ENCODE results near the gene TRIM7. TPM values are rescaled to one million over a fixed set of nuclear protein-coding genes. Genes with fewer than 3 reads are reported as not detected.

Gene TRIM7
- total RNA-seq, 1 experiment from 2014 or later, result not detected

DNA sequence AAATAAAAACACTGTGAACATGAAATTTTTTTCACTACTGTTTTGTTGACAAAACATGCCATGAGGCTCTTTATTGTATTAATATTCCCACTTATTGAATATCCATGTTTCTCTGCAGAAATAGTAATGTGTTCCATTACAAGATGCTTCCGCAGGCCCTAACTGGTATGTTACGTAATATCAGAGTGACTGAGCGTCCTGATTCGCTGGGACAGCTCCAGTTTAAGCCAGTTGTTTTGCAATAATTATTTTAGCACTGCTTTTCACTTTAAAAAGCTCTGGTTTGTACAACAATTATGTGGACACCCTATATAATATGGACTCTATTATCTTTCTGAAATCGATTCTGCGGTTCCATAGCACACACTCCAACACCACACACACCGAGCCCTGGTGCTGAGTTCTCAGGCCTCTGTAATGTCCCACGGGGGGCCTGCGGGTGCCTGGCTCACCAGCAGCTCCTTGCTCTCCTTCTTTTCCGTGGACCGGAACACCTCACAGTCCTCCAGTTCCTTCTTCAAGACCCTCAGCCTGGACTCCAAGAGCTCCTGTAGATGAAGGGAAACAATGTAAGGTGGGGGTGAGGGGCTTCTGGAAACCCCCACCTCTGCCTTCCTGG lies 1.8 kb downstream of the TRIM7 start:
- Histone ChIP-seq H3K27me3 (replicated peaks; ENCODE audit: insufficient read depth, low read depth, low read length, poor library complexity) (no peaks in the 10 kb centered on the region), H3K36me3 (ENCODE audit: insufficient read depth, low read length, poor library complexity, severe bottlenecking) (no peaks in the 10 kb centered on the region), H3K9me3 (ENCODE audit: low read depth, low read length, poor library complexity, severe bottlenecking) (no peaks in the 10 kb centered on the region), H3K4me3 (ENCODE audit: low read depth, low read length, poor library complexity, severe bottlenecking) (no peak overlapping the region), H3K4me1 (ENCODE audit: insufficient read depth, low read length, poor library complexity, severe bottlenecking) (peaks cover 6% of the 10 kb centered on the region), H3K27ac (ENCODE audit: low read depth, low read length, poor library complexity, severe bottlenecking) (no peak overlapping the region)
- POLR2A ChIA-PET (ENCODE audit: low non-redundant PET), result no interaction called here
- CTCF ChIA-PET, result no interaction called here
- no peak for DNase-seq (ENCODE audit: low spot score)
- TF ChIP-seq EZH2 (IDR thresholded peaks at IDR 0.05; ENCODE audit: borderline replicate concordance, low read depth, low read length, poor library complexity, severe bottlenecking), result no peak
- TF ChIP-seq, protein P1, sequence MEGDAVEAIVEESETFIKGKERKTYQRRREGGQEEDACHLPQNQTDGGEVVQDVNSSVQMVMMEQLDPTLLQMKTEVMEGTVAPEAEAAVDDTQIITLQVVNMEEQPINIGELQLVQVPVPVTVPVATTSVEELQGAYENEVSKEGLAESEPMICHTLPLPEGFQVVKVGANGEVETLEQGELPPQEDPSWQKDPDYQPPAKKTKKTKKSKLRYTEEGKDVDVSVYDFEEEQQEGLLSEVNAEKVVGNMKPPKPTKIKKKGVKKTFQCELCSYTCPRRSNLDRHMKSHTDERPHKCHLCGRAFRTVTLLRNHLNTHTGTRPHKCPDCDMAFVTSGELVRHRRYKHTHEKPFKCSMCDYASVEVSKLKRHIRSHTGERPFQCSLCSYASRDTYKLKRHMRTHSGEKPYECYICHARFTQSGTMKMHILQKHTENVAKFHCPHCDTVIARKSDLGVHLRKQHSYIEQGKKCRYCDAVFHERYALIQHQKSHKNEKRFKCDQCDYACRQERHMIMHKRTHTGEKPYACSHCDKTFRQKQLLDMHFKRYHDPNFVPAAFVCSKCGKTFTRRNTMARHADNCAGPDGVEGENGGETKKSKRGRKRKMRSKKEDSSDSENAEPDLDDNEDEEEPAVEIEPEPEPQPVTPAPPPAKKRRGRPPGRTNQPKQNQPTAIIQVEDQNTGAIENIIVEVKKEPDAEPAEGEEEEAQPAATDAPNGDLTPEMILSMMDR (conservative IDR thresholded peaks at IDR 0.05; ENCODE audit: low read depth, low read length), result no peak
- no TSS peak for BruUV-seq (replicated peaks)
- intact Hi-C loops (cut with micrococcal nuclease; ENCODE audit: unreplicated experiment), result no loop called here

DNA sequence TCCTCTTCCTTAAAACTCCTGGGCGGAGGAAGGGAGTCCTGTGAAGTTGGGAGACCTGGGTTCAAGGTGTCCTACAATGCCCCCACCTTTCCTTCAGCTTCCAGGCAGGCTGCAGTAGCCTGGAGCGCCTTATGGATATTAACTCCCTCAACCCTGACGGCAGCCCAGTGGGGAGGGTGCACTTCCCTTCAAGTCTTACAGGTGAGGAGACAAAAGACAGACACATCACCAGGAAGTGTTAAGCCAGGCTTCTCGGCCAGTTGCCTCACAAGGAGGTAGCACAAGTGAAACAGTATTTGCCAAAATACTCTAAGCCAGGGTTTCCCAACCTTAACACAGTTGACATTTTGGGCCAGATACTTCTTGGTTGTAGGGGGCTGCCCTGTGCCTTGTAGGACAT lies 4.2 kb downstream of the TRIM7 start:
- no peak for DNase-seq (ENCODE audit: low spot score)
- CTCF ChIA-PET, result no interaction called here
- no peaks in the 10 kb centered on the region for H3K36me3 ChIP-seq (ENCODE audit: insufficient read depth, low read length, poor library complexity, severe bottlenecking)
- POLR2A ChIA-PET (ENCODE audit: low non-redundant PET), result interaction anchor here (0.7 kb wide), 1 partner anchor 35 kb away, joined by 3 read pairs; no protein-coding TSS in a partner anchor
- H3K4me1 ChIP-seq (ENCODE audit: insufficient read depth, low read length, poor library complexity, severe bottlenecking), result peaks cover 6% of the 10 kb centered on the region
- no peaks in the 10 kb centered on the region for H3K9me3 ChIP-seq (ENCODE audit: low read depth, low read length, poor library complexity, severe bottlenecking)
- intact Hi-C loops (cut with micrococcal nuclease; ENCODE audit: unreplicated experiment), result no loop called here
- TF ChIP-seq, protein P1 (conservative IDR thresholded peaks at IDR 0.05; ENCODE audit: low read depth, low read length), result no peak
- BruUV-seq (replicated peaks), result no TSS peak
- H3K4me3 ChIP-seq (ENCODE audit: low read depth, low read length, poor library complexity, severe bottlenecking), result no peak overlapping the region
- H3K27me3 ChIP-seq (replicated peaks; ENCODE audit: insufficient read depth, low read depth, low read length, poor library complexity), result no peaks in the 10 kb centered on the region
- H3K27ac ChIP-seq (ENCODE audit: low read depth, low read length, poor library complexity, severe bottlenecking), result no peak overlapping the region

DNA sequence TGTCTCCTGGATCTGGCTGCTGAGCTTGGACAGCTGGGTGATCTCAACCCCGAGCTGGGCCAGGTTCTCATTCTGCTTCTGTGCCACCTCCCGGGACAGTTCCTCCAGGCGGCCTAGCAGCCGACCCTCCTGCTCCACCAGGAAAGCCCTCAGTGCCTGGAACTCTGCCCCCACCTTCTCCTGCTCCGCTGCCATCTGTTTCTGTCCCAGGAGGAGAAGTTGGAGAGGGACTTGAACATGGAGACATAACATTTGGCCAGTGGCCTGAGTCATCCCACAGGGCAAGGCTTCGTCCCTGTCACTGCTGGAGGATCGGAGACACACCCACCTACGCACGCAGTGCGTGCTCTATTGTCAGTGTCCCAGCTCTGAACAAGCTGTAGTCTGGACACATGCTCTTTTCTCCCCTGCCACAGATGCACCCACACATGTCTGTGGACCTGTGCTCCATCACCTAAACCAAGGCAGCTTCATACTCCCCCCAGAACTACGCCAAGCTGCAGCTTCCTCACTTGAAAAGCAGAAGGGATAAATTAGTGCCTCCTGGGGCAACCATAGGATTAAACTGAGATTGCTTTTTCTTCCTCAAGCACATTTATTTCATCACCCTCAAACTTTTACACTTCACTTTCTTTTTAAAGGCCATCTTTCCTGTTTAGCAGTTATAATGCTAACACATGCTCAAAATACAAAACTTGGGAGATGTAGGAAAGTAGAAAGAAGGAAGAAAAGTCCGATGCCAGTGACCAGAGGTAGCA lies 4.9 kb downstream of the TRIM7 start:
- intact Hi-C loops (cut with micrococcal nuclease; ENCODE audit: unreplicated experiment), result no loop called here
- Histone ChIP-seq H3K4me1 (ENCODE audit: insufficient read depth, low read length, poor library complexity, severe bottlenecking) (no peaks in the 10 kb centered on the region), H3K9me3 (ENCODE audit: low read depth, low read length, poor library complexity, severe bottlenecking) (no peaks in the 10 kb centered on the region), H3K36me3 (ENCODE audit: insufficient read depth, low read length, poor library complexity, severe bottlenecking) (no peaks in the 10 kb centered on the region), H3K27ac (ENCODE audit: low read depth, low read length, poor library complexity, severe bottlenecking) (no peak overlapping the region), H3K27me3 (replicated peaks; ENCODE audit: insufficient read depth, low read depth, low read length, poor library complexity) (no peaks in the 10 kb centered on the region), H3K4me3 (ENCODE audit: low read depth, low read length, poor library complexity, severe bottlenecking) (no peak overlapping the region)
- BruUV-seq (replicated peaks), result no TSS peak
- CTCF ChIA-PET, result no interaction called here
- POLR2A ChIA-PET (ENCODE audit: low non-redundant PET), result no interaction called here
- DNase-seq (ENCODE audit: low spot score), result no peak
- TF ChIP-seq, protein P1 (conservative IDR thresholded peaks at IDR 0.05; ENCODE audit: low read depth, low read length), result no peak
- TF ChIP-seq EZH2 (IDR thresholded peaks at IDR 0.05; ENCODE audit: borderline replicate concordance, low read depth, low read length, poor library complexity, severe bottlenecking), result no peak
